NCI-H1105 (cell line): ENCODE results near the gene ATP10B.

Source experiments
- DNase-seq: peaks from one replicate; lab custom pipeline; 2025; lab: John Stamatoyannopoulos, UW

The ATP10B gene

DNA sequence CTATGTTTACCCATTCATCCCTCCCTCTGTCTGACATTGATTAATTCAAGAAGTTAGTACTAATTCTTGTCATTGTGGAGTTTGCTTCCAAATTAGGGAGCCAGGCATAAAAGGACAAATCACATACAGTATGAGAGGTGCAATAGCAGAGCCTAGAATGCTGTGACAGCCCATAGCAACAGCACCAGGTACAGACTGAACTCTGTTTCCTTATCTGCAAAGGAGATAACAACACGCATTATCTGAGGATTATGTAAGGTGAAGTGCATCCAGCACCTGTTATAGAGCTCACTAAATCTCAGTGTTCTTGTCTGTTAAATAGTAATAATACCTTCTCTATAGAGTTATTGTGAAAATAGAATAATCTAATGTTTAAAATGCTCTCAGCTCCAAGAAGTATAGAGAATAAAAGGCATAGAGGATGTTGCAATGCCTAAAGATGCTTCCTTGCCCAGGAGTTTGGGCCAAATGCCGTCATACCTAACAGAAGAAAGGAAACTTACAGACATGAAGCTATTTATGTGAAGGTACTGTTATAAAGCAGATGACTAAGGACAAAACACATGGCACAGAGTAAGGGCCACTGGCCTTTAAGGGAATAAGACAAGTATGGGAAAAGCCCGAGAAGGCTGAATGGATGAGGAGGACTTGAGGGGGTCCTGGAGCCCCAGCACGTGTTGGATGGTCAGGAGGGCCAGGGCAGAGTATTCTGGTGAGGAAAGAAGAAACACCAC, 214.5 kb downstream of the ATP10B start:
- DNase-seq = no peak

DNA sequence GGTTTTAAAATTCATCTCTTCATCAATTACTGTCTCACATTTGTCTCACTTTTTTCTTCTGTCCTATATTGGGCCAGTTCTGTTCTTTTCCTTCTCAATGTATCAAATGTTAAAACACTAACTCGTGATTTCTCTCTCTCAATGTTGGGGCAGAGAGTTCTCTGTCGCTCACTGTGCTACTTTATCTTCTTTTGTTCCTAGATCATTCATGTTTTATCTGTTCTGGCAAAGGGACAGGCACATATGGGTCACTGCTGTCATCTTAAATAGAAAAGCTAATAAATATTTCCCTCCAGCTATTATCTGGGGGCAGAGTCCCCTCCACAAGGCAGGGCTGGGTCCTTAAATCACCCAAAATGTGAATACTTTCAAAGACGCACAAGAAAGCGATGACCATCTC, 216.3 kb downstream of the ATP10B start:
- DNase-seq = no peak

GRCh38 chr5:160635046-160635445, 217.0 kb downstream of the ATP10B start:
- DNase-seq = no peak

- DNase-seq = peak; percentile 67
Observed at GRCh38 chr5:160629003-160629402, 223.0 kb downstream of the ATP10B start.

DNA sequence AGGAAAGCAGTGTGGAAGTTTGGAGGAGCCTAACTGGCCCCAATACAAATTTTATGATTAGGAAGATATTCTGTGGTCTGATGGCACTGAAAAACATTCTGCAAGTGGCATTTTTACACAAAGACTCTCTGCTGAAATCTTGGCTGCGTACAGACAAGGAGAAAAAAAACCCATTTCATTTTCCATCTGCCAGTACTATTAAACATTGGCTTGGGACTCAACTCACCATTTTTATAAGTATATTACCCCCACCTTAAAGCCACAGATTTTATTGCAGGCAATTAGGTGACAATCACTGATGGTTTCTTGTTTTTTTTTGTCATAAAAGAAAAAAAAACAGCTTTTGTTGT, 223.4 kb downstream of the ATP10B start:
- DNase-seq = no peak

- DNase-seq = no peak
Observed at GRCh38 chr5:160627921-160628618, 223.9 kb downstream of the ATP10B start.

DNA sequence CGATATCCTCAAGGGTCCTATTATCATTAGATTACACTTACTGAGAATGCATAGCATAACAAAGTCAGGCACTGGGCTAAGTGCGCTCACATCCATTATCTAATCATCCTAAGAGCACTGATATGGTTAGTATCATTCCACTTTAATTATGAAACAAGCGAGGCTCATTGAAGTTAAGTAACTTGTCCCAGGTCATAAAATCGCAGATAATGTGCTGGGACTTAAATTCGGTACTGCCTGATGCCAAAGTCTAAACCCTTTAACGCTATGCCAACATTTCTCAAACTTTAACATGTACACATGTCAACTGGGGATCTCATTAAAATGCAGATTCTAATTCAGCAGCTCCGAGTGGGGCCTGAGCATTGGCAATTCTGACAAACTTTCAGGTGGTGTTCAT, 225.7 kb downstream of the ATP10B start:
- DNase-seq = no peak

GRCh38 chr5:160621526-160621925, 230.5 kb downstream of the ATP10B start:
- DNase-seq = no peak

GRCh38 chr5:160620401-160620800, 231.6 kb downstream of the ATP10B start:
- no peak for DNase-seq

DNA sequence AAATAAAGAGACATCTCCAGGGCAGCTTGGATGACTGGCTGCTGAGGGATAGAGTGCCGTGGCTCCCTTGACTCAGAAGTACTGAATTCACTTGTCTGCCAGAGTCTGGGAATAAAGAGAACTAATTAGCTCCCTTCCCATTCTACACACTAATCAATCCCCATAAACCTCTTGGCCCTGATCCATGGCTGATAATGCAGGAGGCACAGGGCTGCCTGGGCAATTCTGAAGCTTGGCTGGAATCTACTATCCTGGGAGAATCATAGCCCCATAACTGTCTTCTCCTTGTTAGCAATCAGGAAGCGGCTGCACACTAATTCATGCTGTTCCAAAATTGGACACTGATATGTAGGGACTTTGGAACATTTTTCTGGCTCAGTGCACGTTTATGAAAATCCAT, 232.6 kb downstream of the ATP10B start:
- peak; percentile 67 for DNase-seq

- DNase-seq = no peak
Observed at GRCh38 chr5:160618286-160618685, 233.7 kb downstream of the ATP10B start.

DNA sequence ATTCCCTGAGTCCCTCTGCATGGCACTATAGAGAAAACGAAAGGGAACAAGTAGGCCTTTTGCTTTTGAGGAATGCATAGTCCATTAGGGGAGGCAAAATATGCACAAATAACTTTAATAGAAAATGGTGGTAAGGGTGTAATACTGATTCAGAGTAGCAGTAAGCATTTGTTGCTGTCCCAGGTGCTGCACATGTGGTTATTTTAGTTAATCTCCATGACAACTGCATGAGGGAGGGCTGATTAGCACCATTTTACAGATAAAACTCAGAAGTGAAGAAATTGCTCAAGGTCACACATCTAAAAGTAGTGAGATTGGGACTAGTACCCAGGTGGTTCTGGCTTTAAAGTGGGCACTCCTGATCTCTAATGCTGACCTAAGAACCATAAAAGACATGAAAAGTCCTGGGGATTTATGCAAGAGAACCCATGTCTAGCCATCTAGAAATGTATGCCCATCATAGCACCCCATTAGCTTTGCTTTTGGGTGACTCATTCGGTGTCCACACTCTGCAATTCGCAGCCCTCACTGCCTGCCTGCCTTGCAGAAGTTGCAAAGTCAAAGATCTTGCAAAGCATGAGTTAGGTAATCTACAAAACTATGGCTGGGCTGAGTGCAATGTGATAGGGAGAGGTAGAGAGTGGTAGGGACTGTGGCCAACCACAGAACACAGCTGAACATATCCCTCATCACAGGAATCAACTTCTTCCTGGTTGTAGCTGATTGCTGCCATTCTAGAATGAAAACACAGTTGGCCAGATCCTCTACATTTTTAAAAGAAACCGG, 235.1 kb downstream of the ATP10B start:
- DNase-seq = no peak

DNA sequence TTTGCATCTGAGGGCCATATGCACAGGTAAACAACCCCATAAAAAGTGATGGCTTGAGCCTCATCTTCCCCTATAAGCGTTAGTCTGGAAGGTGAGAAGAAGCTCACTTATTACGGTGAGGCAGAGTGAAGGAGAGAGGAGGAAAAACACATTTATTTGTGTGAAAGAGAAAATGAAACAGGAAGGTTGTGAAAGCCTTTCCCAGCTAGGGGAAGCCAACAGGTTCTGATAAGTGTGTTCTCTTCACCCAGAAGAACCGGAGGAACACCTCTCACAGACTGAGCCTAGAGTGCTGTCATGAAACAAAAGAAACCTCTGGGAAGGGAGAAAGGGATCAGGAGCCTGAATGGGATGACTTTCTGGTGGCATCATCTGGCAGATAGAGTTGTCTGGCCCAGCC, 237.9 kb downstream of the ATP10B start:
- DNase-seq = no peak

GRCh38 chr5:160605266-160605665, 246.7 kb downstream of the ATP10B start:
- no peak for DNase-seq

GRCh38 chr5:160604484-160604883, 247.5 kb downstream of the ATP10B start:
- DNase-seq = no peak

DNA sequence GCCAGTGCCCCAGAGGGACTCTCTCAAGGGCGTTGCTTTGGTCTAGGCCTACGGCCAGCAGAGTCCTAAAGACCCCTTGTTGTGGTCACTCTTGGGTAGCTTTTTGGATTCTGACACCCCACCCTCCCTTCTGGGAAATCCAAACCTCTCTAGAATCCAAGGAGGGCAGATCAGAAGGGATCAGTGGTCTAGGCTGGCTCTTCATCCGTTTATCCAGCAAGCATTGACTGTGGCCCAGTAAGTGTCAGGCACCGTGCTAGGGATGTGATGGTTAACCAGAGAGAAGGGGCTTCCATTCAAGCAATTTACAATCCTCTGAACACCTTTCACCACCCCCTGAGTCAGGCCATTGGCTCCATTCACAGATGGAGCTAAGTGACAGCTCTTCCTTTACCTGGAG, 249.3 kb downstream of the ATP10B start:
- DNase-seq = no peak

GRCh38 chr5:160601046-160601445, 251.0 kb downstream of the ATP10B start:
- DNase-seq = no peak

DNA sequence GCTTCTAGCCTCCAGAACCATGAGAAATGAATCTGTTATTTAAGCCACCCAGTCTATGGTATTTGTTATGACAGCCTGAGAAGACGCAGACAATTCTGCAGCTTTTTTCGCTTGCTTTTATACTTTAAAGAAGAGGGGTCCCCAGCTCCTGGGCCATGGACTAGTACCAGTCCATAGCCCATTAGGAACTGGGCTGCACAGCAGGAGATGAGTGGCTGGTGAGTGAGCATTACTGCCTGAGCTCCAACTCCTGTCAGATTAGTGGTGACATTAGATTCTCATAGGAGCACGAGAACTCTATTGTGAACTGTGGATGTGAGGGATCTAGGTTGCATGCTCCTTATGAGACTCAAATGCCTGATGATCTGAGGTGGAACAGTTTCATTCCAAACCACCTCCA, 278.7 kb downstream of the ATP10B start:
- no peak for DNase-seq

- no peak for DNase-seq
Observed at GRCh38 chr5:160567031-160567705, 284.8 kb downstream of the ATP10B start.

GRCh38 chr5:160565376-160565775, 286.6 kb downstream of the ATP10B start:
- DNase-seq = no peak

GRCh38 chr5:160556846-160557245, 295.2 kb downstream of the ATP10B start:
- DNase-seq = no peak

DNA sequence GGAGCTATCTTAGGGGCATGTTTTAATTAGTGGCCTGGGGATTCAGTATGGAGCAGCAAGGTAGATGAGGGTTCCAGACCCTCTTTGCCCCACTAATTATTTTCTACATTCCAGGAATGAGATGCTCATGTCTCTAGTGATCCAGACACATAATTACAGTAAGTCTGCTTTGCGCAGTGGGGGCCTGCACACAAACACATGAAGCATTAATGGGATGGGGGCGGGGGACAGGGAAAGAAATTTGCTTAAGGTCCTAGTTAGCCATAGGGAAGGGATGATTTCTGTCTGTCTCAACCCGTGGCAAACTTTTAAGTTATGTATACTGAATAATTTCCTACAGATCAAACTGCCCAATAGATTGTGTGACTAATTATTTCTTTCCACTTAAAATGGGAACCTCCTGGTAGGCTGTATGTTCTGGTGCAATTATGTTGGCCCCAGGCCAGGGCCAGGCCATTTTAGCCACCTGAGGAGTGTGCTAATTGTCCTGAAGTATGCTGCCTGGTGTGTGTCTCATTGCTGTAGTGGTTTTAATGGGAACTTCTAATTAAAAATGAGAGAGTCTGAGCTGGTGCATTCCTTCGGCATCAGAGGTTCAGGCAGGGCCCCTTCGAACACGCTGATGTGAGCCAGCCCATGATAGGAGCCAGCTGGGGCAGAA, 295.9 kb downstream of the ATP10B start:
- DNase-seq = peak; percentile 33
